ENCODE measurements around the gene MCUR1.
"Not testable (repeated sequence)": the region's sequence is repeated elsewhere in the genome, so short reads cannot be mapped to it uniquely, and the experiment has no call there.

Gene MCUR1

GRCh38 chr6:13814176-13814937, at the start of gene MCUR1:
MCUR1 (minus strand) TSS chr6:13814557; CDS start chr6:13814429, 128 bp downstream.
- H3K4me3 ChIP-seq (ENCODE audit: low read length): peak within 1 kb of the TSS; percentile 83
- H2AFZ ChIP-seq (ENCODE audit: low read depth, low read length): peak within 1 kb of the TSS; percentile 100
- no peaks in the 10 kb centered on the region for H3K9me3 ChIP-seq (ENCODE audit: low read length)
- no peaks in the 10 kb centered on the region for H3K36me3 ChIP-seq (ENCODE audit: insufficient read depth, low read length)
- H3K4me1 ChIP-seq (ENCODE audit: insufficient read depth, low read length): peaks cover 16% of the 10 kb centered on the region
- H3K27me3 ChIP-seq (ENCODE audit: insufficient read depth, low read length): no peaks in the 10 kb centered on the region

DNA sequence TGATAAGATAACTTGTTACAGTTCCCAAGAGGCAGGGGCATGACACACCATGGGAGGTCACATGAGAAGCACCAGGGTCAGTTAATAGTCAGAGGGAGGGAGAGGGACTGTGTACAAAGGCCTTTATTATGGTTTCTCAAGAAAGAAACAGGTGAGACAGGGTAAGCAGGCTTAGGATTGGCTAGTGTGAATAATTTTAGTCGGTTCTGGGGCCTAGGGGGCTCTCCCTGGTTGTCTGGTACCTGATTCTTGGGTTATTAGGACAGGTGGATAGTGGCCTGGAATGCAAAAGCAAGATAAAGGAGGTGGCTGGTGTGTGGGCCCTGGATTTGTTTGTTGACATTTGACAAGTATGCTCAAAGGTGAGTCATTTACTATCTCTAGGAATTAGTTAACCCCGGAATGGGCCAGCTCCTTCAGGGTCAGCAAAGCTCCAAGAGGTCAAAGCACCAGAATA, 49.4 kb upstream of the MCUR1 start:
- Histone ChIP-seq H3K9me3 (ENCODE audit: low read length) (peaks cover 3% of the 10 kb centered on the region), H3K4me1 (ENCODE audit: insufficient read depth, low read length) (no peaks in the 10 kb centered on the region), H3K4me3 (ENCODE audit: low read length) (no peak overlapping the region), H2AFZ (ENCODE audit: low read depth, low read length) (no peak overlapping the region), H3K36me3 (ENCODE audit: insufficient read depth, low read length) (no peaks in the 10 kb centered on the region), H3K27me3 (ENCODE audit: insufficient read depth, low read length) (no peaks in the 10 kb centered on the region)

DNA sequence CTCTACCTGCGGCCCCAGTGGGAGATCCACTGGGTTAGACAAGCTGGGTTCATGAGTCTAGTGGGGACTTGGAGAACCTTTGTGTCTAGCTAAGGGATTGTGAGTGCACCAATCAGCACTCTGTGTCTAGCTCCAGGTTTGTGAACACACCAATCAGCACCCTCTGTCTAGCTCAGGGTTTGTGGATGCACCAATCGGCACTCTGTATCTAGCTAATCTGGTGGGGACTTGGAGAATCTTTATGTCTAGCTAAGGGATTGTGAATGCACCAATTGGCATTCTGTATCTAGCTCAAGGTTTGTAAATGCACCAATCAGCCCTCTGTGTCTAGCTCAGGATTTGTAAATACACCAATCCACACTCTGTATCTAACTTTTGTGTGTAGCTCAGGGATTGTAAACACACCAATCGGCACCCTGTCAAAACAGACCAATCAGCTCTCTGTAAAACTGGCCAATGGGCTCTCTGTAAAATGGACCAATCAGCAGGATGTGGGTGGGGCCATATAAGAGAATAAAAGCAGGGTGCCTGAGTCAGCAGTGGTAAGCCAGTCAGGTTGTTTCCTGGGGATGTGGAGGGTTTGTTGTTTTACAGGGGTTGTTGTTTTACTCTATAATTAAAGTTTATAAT, 46.3 kb upstream of the MCUR1 start:
- peak overlapping the region; percentile 14 for H3K4me3 ChIP-seq (ENCODE audit: low read length)
- not testable (repeated sequence) for H3K36me3 ChIP-seq (ENCODE audit: insufficient read depth, low read length); H2AFZ ChIP-seq (ENCODE audit: low read depth, low read length); H3K4me1 ChIP-seq (ENCODE audit: insufficient read depth, low read length); H3K27me3 ChIP-seq (ENCODE audit: insufficient read depth, low read length); H3K9me3 ChIP-seq (ENCODE audit: low read length)

- H3K9me3 ChIP-seq (ENCODE audit: low read length): peaks cover 3% of the 10 kb centered on the region
- no peaks in the 10 kb centered on the region for H3K27me3 ChIP-seq (ENCODE audit: insufficient read depth, low read length)
- peak overlapping the region; percentile 14 for H3K4me3 ChIP-seq (ENCODE audit: low read length)
- H2AFZ ChIP-seq (ENCODE audit: low read depth, low read length): no peak overlapping the region
- H3K4me1 ChIP-seq (ENCODE audit: insufficient read depth, low read length): no peaks in the 10 kb centered on the region
- H3K36me3 ChIP-seq (ENCODE audit: insufficient read depth, low read length): no peaks in the 10 kb centered on the region
Measured at GRCh38 chr6:13859871-13860555, 45.7 kb upstream of the MCUR1 start.

GRCh38 chr6:13854716-13855250, 40.4 kb upstream of the MCUR1 start:
- no peaks in the 10 kb centered on the region for H3K36me3 ChIP-seq (ENCODE audit: insufficient read depth, low read length)
- H3K27me3 ChIP-seq (ENCODE audit: insufficient read depth, low read length): no peaks in the 10 kb centered on the region
- H3K4me3 ChIP-seq (ENCODE audit: low read length): no peak overlapping the region
- no peaks in the 10 kb centered on the region for H3K4me1 ChIP-seq (ENCODE audit: insufficient read depth, low read length)
- no peak overlapping the region for H2AFZ ChIP-seq (ENCODE audit: low read depth, low read length)
- H3K9me3 ChIP-seq (ENCODE audit: low read length): no peaks in the 10 kb centered on the region

GRCh38 chr6:13853871-13854270, 39.5 kb upstream of the MCUR1 start:
- no peaks in the 10 kb centered on the region for H3K9me3 ChIP-seq (ENCODE audit: low read length)

GRCh38 chr6:13851803-13852202, 37.4 kb upstream of the MCUR1 start:
- no peaks in the 10 kb centered on the region for H3K9me3 ChIP-seq (ENCODE audit: low read length)
- H3K27me3 ChIP-seq (ENCODE audit: insufficient read depth, low read length): no peaks in the 10 kb centered on the region
- peaks cover 6% of the 10 kb centered on the region for H3K4me1 ChIP-seq (ENCODE audit: insufficient read depth, low read length)
- no peak overlapping the region for H2AFZ ChIP-seq (ENCODE audit: low read depth, low read length)
- H3K4me3 ChIP-seq (ENCODE audit: low read length): no peak overlapping the region
- H3K36me3 ChIP-seq (ENCODE audit: insufficient read depth, low read length): no peaks in the 10 kb centered on the region

More at GRCh38 chr6:13853871-13854270, 39.5 kb upstream of the MCUR1 start:
- Histone ChIP-seq H3K36me3 (ENCODE audit: insufficient read depth, low read length) (no peaks in the 10 kb centered on the region), H2AFZ (ENCODE audit: low read depth, low read length) (no peak overlapping the region), H3K27me3 (ENCODE audit: insufficient read depth, low read length) (no peaks in the 10 kb centered on the region), H3K4me1 (ENCODE audit: insufficient read depth, low read length) (no peaks in the 10 kb centered on the region), H3K4me3 (ENCODE audit: low read length) (no peak overlapping the region)

GRCh38 chr6:13851330-13851729, 37.0 kb upstream of the MCUR1 start:
- H3K36me3 ChIP-seq (ENCODE audit: insufficient read depth, low read length): no peaks in the 10 kb centered on the region
- no peaks in the 10 kb centered on the region for H3K9me3 ChIP-seq (ENCODE audit: low read length)
- no peaks in the 10 kb centered on the region for H3K27me3 ChIP-seq (ENCODE audit: insufficient read depth, low read length)
- H3K4me1 ChIP-seq (ENCODE audit: insufficient read depth, low read length): peaks cover 7% of the 10 kb centered on the region
- H2AFZ ChIP-seq (ENCODE audit: low read depth, low read length): no peak overlapping the region
- no peak overlapping the region for H3K4me3 ChIP-seq (ENCODE audit: low read length)

- not testable (repeated sequence) for H3K4me1 ChIP-seq (ENCODE audit: insufficient read depth, low read length); H2AFZ ChIP-seq (ENCODE audit: low read depth, low read length); H3K4me3 ChIP-seq (ENCODE audit: low read length); H3K27me3 ChIP-seq (ENCODE audit: insufficient read depth, low read length); H3K9me3 ChIP-seq (ENCODE audit: low read length); H3K36me3 ChIP-seq (ENCODE audit: insufficient read depth, low read length)
Measured at GRCh38 chr6:13850690-13851089, 36.3 kb upstream of the MCUR1 start.

- Histone ChIP-seq H3K36me3 (ENCODE audit: insufficient read depth, low read length) (no peaks in the 10 kb centered on the region), H3K27me3 (ENCODE audit: insufficient read depth, low read length) (no peaks in the 10 kb centered on the region), H3K4me1 (ENCODE audit: insufficient read depth, low read length) (peaks cover 7% of the 10 kb centered on the region), H3K4me3 (ENCODE audit: low read length) (no peak overlapping the region), H2AFZ (ENCODE audit: low read depth, low read length) (no peak overlapping the region), H3K9me3 (ENCODE audit: low read length) (no peaks in the 10 kb centered on the region)
Measured at GRCh38 chr6:13848522-13849150, 34.3 kb upstream of the MCUR1 start.

- H3K4me1 ChIP-seq (ENCODE audit: insufficient read depth, low read length): peaks cover 7% of the 10 kb centered on the region
- H3K9me3 ChIP-seq (ENCODE audit: low read length): no peaks in the 10 kb centered on the region
- H3K4me3 ChIP-seq (ENCODE audit: low read length): no peak overlapping the region
Measured at GRCh38 chr6:13847326-13848050, 33.1 kb upstream of the MCUR1 start.

GRCh38 chr6:13846841-13847240, 32.5 kb upstream of the MCUR1 start:
- no peaks in the 10 kb centered on the region for H3K9me3 ChIP-seq (ENCODE audit: low read length)
- no peaks in the 10 kb centered on the region for H3K27me3 ChIP-seq (ENCODE audit: insufficient read depth, low read length)
- peak overlapping the region; percentile 78 for H2AFZ ChIP-seq (ENCODE audit: low read depth, low read length)
- H3K36me3 ChIP-seq (ENCODE audit: insufficient read depth, low read length): no peaks in the 10 kb centered on the region
- H3K4me3 ChIP-seq (ENCODE audit: low read length): no peak overlapping the region
- peaks cover 7% of the 10 kb centered on the region for H3K4me1 ChIP-seq (ENCODE audit: insufficient read depth, low read length)

More at GRCh38 chr6:13847326-13848050, 33.1 kb upstream of the MCUR1 start:
- H3K27me3 ChIP-seq (ENCODE audit: insufficient read depth, low read length): no peaks in the 10 kb centered on the region
- no peaks in the 10 kb centered on the region for H3K36me3 ChIP-seq (ENCODE audit: insufficient read depth, low read length)
- peak overlapping the region; percentile 78 for H2AFZ ChIP-seq (ENCODE audit: low read depth, low read length)

All from neuron (in vitro differentiated cells).